Neuronal stem cell (in vitro differentiated cells): ENCODE measurements around the gene PPM1M.

ENCODE experiments used
- DNase-seq: peaks from one replicate; pipeline ENCODE4 v3.0.0-alpha.2; 2013; ENCODE audit warnings: low spot score
- H2AFZ ChIP-seq: one replicate; pipeline ENCODE4 v1.6.1; 2013; ENCODE audit warnings: mild to moderate bottlenecking, low read length, inconsistent platforms
- H2AK5ac ChIP-seq: 2 replicates; pipeline ENCODE4 v1.6.1; 2013; ENCODE audit warnings: low read depth, mild to moderate bottlenecking, inconsistent platforms, low read length, moderate library complexity, mixed read lengths
- H2BK120ac ChIP-seq: 2 replicates; pipeline ENCODE4 v1.6.1; 2013; ENCODE audit warnings: low read depth, mild to moderate bottlenecking, inconsistent platforms, low read length, moderate library complexity, mixed read lengths
- H2BK12ac ChIP-seq: one replicate; pipeline ENCODE4 v1.6.1; 2013; ENCODE audit warnings: low read length, inconsistent platforms
- H2BK15ac ChIP-seq: 2 replicates; pipeline ENCODE4 v1.6.1; 2013; ENCODE audit warnings: mild to moderate bottlenecking, low read length, inconsistent platforms, mixed read lengths
- H2BK5ac ChIP-seq: one replicate; pipeline ENCODE4 v1.6.1; 2013; ENCODE audit warnings: inconsistent platforms, mild to moderate bottlenecking, low read length, moderate library complexity
- H3K14ac ChIP-seq: one replicate; pipeline ENCODE4 v1.6.1; 2013; ENCODE audit warnings: low read length, inconsistent platforms
- H3K18ac ChIP-seq: 2 replicates; pipeline ENCODE4 v1.6.1; 2013; ENCODE audit warnings: low read length, inconsistent platforms
- H3K23ac ChIP-seq: 2 replicates; pipeline ENCODE4 v1.6.1; 2013; ENCODE audit warnings: low read depth, mild to moderate bottlenecking, mixed read lengths, low read length, inconsistent platforms; ENCODE audit not compliant: poor library complexity
- H3K27ac ChIP-seq: replicated peaks from 3 replicates; pipeline ENCODE4 v1.5.1; 2013; ENCODE audit warnings: low read length, inconsistent platforms
- H3K27me3 ChIP-seq, 3 experiments: 2 replicates each; pipeline ENCODE4 v1.6.1; 2013; ENCODE audit warnings: low read length in 3 of 3, mild to moderate bottlenecking in 2 of 3, inconsistent platforms in 1 of 3, low read depth in 1 of 3, mixed read lengths in 1 of 3, moderate library complexity in 1 of 3; ENCODE audit not compliant: control insufficient read depth in 3 of 3, insufficient read depth in 3 of 3
- H3K36me3 ChIP-seq, 2 donors: replicated peaks in 1 of 2; 2 replicates each; pipeline ENCODE4 v1.6.1; 2013; ENCODE audit warnings: low read length in 2 of 2; ENCODE audit not compliant: control insufficient read depth in 2 of 2, insufficient read depth in 2 of 2
- H3K4ac ChIP-seq: 2 replicates; pipeline ENCODE4 v1.6.1; 2013; ENCODE audit warnings: inconsistent platforms, mild to moderate bottlenecking, low read length, moderate library complexity
- H3K4me1 ChIP-seq, 2 donors: 1 replicate in 1 of 2; 2 replicates in 1 of 2; pipeline ENCODE4 v1.6.1; 2013; ENCODE audit warnings: low read length in 2 of 2, low read depth in 1 of 2; ENCODE audit not compliant: control insufficient read depth in 2 of 2, insufficient read depth in 1 of 2
- H3K4me2 ChIP-seq: one replicate; pipeline ENCODE4 v1.6.1; 2013; ENCODE audit warnings: mild to moderate bottlenecking, low read length, inconsistent platforms; ENCODE audit not compliant: insufficient read depth, poor library complexity, severe bottlenecking
- H3K4me3 ChIP-seq, 2 donors: 2 replicates each; pipeline ENCODE4 v1.5.1; 2013; ENCODE audit warnings: low read length in 2 of 2, mild to moderate bottlenecking in 2 of 2, inconsistent platforms in 1 of 2, moderate library complexity in 1 of 2
- H3K79me1 ChIP-seq: one replicate; pipeline ENCODE4 v1.6.1; 2013; ENCODE audit warnings: low read depth, mild to moderate bottlenecking, inconsistent platforms, low read length, moderate library complexity
- H3K9ac ChIP-seq: one replicate; pipeline ENCODE4 v1.6.1; 2013; ENCODE audit warnings: mild to moderate bottlenecking, low read depth, low read length, inconsistent platforms; ENCODE audit not compliant: poor library complexity
- H3K9me3 ChIP-seq, 2 donors: replicated peaks in 1 of 2; 2 replicates each; pipeline versions ENCODE3 to v1.6.1; 2013; ENCODE audit warnings: low read length in 2 of 2, mild to moderate bottlenecking in 2 of 2, inconsistent platforms in 1 of 2, low read depth in 1 of 2, mixed read lengths in 1 of 2, moderate library complexity in 1 of 2; ENCODE audit not compliant: control insufficient read depth in 2 of 2, insufficient read depth in 1 of 2
- H4K8ac ChIP-seq: one replicate; pipeline ENCODE4 v1.6.1; 2013; ENCODE audit warnings: low read depth, mild to moderate bottlenecking, inconsistent platforms, low read length, moderate library complexity
- H4K91ac ChIP-seq: one replicate; pipeline ENCODE4 v1.6.1; 2013; ENCODE audit warnings: low read length, low read depth, mild to moderate bottlenecking, inconsistent platforms; ENCODE audit not compliant: poor library complexity
- WGBS, 2 donors: extraction: QIAGEN DNeasy Blood & Tissue Kit; methylation state at CpG; one replicate each; pipeline ENCODE4 v1.1.7; 2013; ENCODE audit warnings: missing lambda C conversion rate in 2 of 2, mixed read lengths in 1 of 2; ENCODE audit not compliant: insufficient read length in 2 of 2, insufficient replicate concordance in 1 of 2; ENCODE audit errors: extremely low coverage in 2 of 2; 5-methylcytosine and 5-hydroxymethylcytosine counted together

PPM1M gene

GRCh38 chr3:52249683-52250082 lies 4.1 kb downstream of the PPM1M start:
- H3K9me3 ChIP-seq = no peaks in the 10 kb centered on the region
- H2BK5ac ChIP-seq = no peak overlapping the region
- no peak overlapping the region for H2AK5ac ChIP-seq
- no peak overlapping the region for H3K4ac ChIP-seq
- DNase-seq = no peak
- H3K9ac ChIP-seq = no peak overlapping the region
- H3K14ac ChIP-seq = no peak overlapping the region
- no peak overlapping the region for H2AFZ ChIP-seq
- H3K27ac ChIP-seq = no peak overlapping the region
- H2BK15ac ChIP-seq = no peak overlapping the region
- peaks cover 0 to 5% of the 10 kb centered on the region in 2 donors for H3K4me1 ChIP-seq
- no peak overlapping the region for H3K4me2 ChIP-seq
- no peak overlapping the region for H2BK120ac ChIP-seq
- H3K36me3 ChIP-seq = peaks cover 16 to 59% of the 10 kb centered on the region in 2 donors
- H3K27me3 ChIP-seq = peaks cover 0 to 20% (median 0%) of the 10 kb centered on the region in 3 experiments
- H4K91ac ChIP-seq = no peak overlapping the region
- H3K23ac ChIP-seq = no peak overlapping the region
- no peak overlapping the region for H2BK12ac ChIP-seq
- no peak overlapping the region for H3K18ac ChIP-seq
- H3K4me3 ChIP-seq = no peak overlapping the region
- H4K8ac ChIP-seq = no peak overlapping the region
- WGBS, 2 donors = no CpG with 5 or more reads among the region's 6 CpGs
- H3K79me1 ChIP-seq = no peaks in the 10 kb centered on the region

- Histone ChIP-seq H3K14ac (no peak overlapping the region), H3K27me3 (peaks cover 0 to 16% (median 0%) of the 10 kb centered on the region in 3 experiments), H3K9me3 (no peaks in the 10 kb centered on the region), H2BK12ac (no peak overlapping the region), H3K9ac (no peak overlapping the region), H3K79me1 (no peaks in the 10 kb centered on the region), H4K91ac (no peak overlapping the region), H2BK5ac (no peak overlapping the region), H3K18ac (no peak overlapping the region), H3K36me3 (peaks cover 16 to 62% of the 10 kb centered on the region in 2 donors), H2AFZ (no peak overlapping the region), H3K23ac (no peak overlapping the region), H3K27ac (no peak overlapping the region), H2BK15ac (no peak overlapping the region), H2BK120ac (no peak overlapping the region), H3K4me2 (no peak overlapping the region), H3K4me1 (peaks cover 0 to 5% of the 10 kb centered on the region in 2 donors), H3K4me3 (no peak overlapping the region), H2AK5ac (no peak overlapping the region), H3K4ac (no peak overlapping the region), H4K8ac (no peak overlapping the region)
- no peak for DNase-seq
- no CpG with 5 or more reads among the region's 1 CpG for WGBS, 2 donors
Observed at GRCh38 chr3:52250122-52250521, 4.6 kb downstream of the PPM1M start.

- DNase-seq = no peak
- no peak overlapping the region for H2BK15ac ChIP-seq
Observed at GRCh38 chr3:52253314-52254304, 8.1 kb downstream of the PPM1M start.

GRCh38 chr3:52254608-52255007 lies 9.0 kb downstream of the PPM1M start:
- no peak overlapping the region for H2BK120ac ChIP-seq
- H3K18ac ChIP-seq = no peak overlapping the region
- no peak overlapping the region for H3K27ac ChIP-seq
- no peak overlapping the region for H3K23ac ChIP-seq
- no peaks in the 10 kb centered on the region for H3K4me1 ChIP-seq
- no peak overlapping the region for H2BK12ac ChIP-seq
- H3K9ac ChIP-seq = no peak overlapping the region
- H3K4me3 ChIP-seq = no peak overlapping the region
- no peak overlapping the region for H3K4me2 ChIP-seq
- no peak overlapping the region for H2AFZ ChIP-seq
- H4K91ac ChIP-seq = no peak overlapping the region
- H3K79me1 ChIP-seq = no peaks in the 10 kb centered on the region
- no peak overlapping the region for H2BK5ac ChIP-seq
- H3K9me3 ChIP-seq = no peaks in the 10 kb centered on the region
- no peak overlapping the region for H2AK5ac ChIP-seq
- H4K8ac ChIP-seq = no peak overlapping the region
- H3K4ac ChIP-seq = no peak overlapping the region
- no peaks in the 10 kb centered on the region for H3K27me3 ChIP-seq
- H3K14ac ChIP-seq = no peak overlapping the region
- H3K36me3 ChIP-seq = peaks cover 53 to 98% of the 10 kb centered on the region in 2 donors
- no CpG with 5 or more reads among the region's 9 CpGs for WGBS, 2 donors
- DNase-seq = no peak
- H2BK15ac ChIP-seq = no peak overlapping the region

More at GRCh38 chr3:52253314-52254304, 8.1 kb downstream of the PPM1M start:
- Histone ChIP-seq H3K27me3 (no peaks in the 10 kb centered on the region), H3K23ac (no peak overlapping the region), H2BK5ac (no peak overlapping the region), H2BK120ac (no peak overlapping the region), H3K27ac (no peak overlapping the region), H3K4me1 (no peaks in the 10 kb centered on the region), H4K91ac (no peak overlapping the region), H2AFZ (no peak overlapping the region), H3K4me2 (no peak overlapping the region), H3K36me3 (peaks cover 46 to 97% of the 10 kb centered on the region in 2 donors), H4K8ac (no peak overlapping the region), H3K4me3 (no peak overlapping the region), H3K18ac (peak overlapping the region; percentile 6), H3K4ac (no peak overlapping the region), H2BK12ac (no peak overlapping the region), H3K9me3 (no peaks in the 10 kb centered on the region), H3K9ac (no peak overlapping the region), H3K79me1 (no peaks in the 10 kb centered on the region), H3K14ac (no peak overlapping the region), H2AK5ac (no peak overlapping the region)
- WGBS, 2 donors = no CpG with 5 or more reads among the region's 12 CpGs
